ENCODE data around the gene STEAP1.
"Not testable (repeated sequence)": the region's sequence is repeated elsewhere in the genome, so short reads cannot be mapped to it uniquely, and the experiment has no call there.

Gene STEAP1

DNA sequence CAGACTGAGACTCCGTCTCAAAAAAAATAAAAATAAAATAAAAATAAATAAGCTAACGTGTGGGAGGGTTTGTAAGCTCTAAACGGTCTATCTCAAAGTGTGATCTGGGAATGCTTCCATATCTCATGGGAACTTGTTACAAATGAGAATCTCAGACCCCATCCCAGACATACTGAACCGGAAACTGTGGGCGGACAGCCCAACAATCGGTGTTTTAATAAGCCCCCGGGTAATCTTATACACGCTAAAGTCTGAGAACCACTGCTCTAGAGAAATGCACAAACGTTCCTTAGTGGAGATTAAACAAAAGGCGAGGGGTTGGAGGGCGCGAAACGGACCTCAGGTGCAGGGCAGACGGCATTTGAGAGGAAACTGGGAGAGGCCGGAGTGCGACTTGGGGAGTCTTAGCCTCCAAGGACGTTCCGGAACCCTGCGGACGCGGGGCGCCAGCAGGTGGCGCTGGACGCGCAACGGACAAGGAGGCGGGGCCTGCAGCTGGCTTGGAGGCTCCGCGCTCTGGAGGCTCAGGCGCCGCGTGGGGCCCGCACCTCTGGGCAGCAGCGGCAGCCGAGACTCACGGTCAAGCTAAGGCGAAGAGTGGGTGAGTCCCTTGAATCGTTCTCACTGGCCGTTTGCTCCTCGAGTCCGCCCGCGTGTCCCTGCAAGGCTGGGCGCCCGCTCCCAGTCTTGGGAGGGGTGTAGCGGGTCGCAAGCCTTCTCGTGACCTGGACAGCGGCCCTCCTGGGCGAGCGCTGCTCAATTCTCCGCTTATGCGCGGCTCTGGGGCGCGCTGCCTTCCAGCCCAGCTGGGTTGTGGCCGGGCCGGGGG lies at the start of gene STEAP1:
TSS of gene STEAP1 (plus strand) at position 527 of the 829 bp plus-strand sequence. CDS start 5,320 bp downstream, outside the sequence.
- DNase-seq (ENCODE audit: low spot score): peak; percentile 70

DNA sequence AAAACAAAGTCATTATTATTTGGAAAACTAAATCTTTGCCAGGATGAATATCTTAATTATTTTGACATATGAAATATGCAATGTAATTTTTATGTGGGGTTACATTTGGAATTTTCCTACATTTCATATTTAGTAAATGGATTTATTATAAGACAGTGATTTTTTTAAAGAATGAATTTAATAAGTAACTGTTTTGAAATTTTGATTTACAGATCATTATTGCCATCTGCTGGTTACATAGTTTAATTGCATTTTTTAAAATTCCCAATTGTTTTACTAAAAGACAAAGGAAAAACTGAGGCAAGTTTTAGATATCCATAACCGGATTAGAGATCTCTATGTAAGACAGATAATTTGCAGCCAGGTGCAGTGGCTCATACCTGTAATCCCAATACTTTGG lies 39.3 kb upstream of the STEAP1 start:
- not testable (repeated sequence) for DNase-seq (ENCODE audit: low spot score)

DNA sequence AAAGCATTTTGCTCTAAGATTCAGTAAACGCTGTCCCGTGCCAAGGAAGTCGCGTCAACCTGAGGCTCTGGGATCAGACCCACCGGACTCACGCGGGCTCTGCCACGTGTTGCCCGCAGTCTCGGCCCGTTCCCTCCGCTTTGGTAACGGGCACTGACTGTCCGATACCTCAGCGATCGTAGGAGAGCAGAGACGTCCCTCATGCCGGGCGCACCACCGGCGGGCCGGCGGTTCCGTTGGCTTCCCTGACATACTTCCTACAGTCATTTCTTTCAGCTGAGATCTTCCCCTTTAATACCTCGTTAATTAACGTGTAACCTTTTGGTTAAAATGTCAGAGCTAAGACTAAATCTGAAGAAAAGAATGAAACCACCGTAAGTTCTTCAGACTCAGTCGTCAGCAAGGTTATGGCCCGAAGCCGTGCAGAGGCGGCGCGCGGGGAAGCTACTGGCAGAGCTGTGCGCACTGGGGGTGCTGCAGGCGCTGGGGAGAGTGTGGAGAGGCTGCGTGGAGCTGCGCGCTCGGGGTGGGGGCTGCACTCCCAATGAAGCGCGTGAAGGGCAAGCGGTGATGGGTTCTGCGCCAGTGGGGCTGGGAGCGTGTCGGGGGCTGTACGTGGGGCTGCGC lies 35.6 kb upstream of the STEAP1 start:
- DNase-seq (ENCODE audit: low spot score): not testable (repeated sequence)

DNA sequence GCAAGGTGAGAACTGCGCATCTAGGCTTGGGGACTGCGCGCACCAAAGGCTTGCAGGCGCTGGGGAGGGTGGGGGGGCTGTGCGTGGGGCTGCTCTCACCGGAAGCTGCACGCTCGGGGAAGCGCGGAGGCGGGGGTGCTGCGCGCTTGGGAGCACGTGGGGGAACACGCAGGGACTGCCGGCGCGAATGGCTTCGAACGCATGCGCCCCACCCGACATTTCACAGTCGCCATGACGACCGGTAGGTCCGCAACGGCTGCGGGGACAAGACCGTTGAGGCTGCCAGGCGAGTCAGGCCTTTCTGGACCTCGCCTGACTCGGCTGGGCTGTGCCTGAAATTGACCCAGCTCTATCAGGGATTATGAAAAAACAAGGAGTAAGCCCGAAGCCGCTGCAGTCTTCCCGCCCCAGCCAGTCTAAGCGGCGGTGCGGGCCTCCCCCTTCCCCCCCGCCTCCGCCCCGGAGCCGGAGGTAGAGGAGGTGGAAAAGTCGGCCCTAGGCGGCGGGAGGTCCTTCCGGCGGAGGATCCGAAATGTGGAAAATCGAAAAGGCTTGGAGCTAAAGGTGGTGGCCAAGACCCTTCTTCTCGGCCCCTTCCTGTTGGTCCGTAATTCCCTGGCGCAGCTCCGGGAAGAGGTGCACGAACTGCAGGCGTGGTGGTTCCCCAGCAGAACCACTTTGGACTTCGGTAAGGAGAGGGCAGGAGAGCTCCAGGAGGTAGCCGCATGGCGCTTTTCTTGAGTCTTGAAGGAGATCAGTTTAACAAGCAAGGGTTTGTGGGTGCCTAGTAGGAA lies 34.9 kb upstream of the STEAP1 start:
- no peak for DNase-seq (ENCODE audit: low spot score)

DNA sequence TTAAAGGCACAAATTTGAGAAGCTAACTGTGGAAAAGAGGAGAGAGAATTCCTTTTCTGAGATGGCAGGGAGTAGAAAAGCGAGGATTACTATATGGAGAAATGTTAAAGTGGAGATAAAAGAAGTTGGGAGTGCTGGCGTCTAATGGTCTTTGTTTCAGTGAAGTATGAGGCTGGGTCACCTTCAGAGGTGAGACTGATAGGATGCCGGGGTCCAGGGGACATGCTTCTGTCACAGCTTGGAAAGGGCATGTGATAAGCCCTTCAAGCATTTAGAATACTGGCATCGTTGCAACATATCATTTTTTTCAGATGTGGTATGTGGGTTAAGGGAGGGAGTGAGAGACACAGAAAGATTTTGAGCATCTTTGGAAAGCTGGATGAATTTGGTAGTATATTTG lies 34.1 kb upstream of the STEAP1 start:
- DNase-seq (ENCODE audit: low spot score): not testable (repeated sequence)

DNA sequence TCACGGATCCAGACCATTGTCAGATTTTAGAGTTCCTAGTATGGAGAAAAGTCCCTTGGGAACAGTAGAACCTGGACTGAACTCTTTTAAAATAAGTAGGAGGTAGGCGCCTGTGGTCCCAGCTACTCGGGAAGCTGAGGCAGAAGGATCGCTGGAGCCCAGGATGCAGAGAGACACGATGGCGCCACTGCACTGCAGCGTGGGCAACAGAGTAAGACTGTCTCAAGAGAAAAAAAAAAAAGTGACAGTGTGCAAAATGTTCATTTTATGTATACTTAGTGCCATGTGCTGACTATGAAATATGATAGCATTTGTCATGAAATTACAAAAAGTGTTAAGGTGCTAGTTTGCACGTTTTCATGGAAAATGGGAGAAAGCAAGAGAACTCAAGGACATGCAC lies 22.5 kb upstream of the STEAP1 start:
- DNase-seq (ENCODE audit: low spot score): not testable (repeated sequence)

DNA sequence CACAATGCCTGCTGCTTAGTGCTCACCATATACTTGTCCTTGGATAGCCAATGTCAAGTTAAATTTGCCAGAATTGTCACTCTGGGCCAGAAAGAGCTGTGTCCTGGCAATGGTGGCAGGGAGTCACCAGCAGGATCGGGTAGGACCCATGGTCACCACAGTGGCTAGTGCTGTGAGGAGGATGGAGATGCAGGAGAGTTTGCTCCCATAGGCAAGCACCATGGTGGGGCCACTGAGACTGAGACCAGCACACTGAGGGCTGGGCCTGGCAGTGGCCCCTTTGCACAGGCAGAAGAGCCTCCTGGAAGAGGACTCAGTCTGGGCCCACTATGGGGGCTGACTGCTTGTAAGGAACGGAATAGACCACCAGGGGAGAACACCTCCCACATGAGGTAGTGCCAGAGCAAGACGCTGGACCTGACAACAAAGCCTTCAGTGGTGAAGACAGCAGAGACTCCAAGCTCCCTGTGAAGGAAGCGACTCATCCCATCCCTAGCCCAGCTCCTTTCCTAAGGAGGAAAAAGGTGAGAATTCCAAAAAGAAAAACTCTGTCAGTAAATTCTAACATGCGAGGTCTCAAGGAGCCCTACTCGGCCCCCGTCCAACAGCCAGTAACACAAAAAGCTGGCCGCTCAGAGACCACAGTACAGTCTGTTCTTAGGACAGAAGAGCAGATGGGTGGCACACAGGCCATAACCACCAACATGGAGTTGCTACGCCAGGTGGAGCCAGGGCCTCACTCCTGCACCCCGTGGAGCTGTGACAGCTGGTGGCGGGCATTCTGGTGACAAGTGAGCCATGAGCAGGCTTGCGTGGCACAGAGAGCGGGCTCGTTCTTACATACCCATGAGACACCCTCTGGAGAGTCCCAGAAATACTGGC lies 6.9 kb upstream of the STEAP1 start:
- not testable (repeated sequence) for DNase-seq (ENCODE audit: low spot score)

DNA sequence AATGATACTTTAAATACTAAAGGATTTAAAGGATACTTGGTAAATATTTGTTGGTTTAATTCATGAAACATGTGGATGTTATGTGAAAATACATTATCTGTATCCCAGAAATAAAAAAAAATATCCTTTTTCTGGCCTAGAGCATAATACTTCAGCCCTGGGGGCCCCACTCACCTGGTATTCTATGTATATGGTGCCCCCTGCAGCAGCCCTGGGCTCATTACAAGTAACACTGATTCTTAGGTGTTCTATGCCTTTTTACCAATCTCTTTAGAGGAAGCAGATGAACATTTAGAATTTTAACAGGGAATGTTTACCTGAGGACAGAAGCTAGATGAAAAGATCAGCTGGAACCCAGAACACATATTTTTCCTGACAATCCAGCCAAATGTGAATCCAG lies 4.8 kb upstream of the STEAP1 start:
- DNase-seq (ENCODE audit: low spot score): not testable (repeated sequence)

DNA sequence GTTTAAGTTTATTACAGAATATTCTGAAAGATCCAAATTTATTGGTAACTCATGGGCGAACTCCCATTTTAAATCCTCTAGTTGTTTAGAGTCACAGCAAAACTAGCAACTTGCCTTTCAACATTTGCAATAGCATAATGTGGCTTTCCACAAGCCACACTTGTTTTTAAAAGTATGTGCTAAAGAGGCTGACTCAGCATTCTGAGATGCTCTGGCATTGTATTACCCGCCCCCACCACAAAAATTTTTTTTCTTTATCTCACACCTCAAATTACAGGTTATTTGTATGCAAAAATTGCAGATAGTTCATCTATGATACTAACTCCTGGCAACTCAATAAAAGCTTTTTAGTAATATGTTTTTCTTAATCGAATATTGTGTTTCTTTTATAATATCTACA lies 2.4 kb upstream of the STEAP1 start:
- not testable (repeated sequence) for DNase-seq (ENCODE audit: low spot score)

DNA sequence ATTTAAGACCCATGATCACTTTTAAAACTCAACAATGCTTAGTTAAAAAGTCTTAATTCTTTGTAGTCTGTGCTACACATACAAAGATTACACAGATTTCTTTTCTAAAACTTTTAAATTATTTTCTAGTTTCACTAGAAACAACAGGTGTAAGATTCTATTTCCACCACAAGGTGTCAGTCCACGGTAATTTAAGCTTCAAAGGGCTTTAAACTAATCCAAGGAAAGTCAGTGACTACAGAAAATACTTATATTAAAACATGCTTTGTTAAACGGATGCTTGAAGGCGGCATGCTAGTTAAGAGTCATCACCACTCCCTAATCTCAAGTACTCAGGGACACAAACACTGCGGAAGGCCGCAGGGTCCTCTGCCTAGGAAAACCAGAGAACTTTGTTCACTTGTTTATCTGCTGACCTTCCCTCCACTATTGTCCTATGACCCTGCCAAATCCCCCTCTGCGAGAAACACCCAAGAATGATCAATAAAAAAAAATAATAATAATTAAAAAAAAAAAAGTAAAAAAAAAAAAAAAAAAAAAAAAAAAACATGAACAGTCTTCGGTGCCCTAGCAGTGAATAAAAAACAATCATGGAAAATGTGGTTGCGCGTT lies 1.5 kb upstream of the STEAP1 start:
- not testable (repeated sequence) for DNase-seq (ENCODE audit: low spot score)

DNA sequence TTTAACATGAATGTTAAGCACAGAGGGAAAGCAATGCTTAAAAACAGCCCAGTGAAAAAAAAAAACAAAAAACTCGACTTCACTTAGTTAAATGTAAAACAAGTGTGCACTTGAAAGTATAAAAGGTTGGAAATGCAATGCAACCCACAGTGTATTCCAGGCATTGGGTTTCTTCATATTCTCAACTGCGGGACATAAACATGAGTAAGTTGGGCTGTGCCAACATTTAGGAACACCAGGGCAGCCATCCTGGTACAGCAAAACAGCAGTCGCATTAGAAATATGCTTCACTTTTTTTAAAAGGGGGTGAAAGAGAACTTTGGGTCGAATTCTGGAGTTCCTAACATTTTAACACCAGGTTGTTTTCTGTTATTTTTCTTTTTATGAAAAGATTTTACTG lies 937 bp downstream of the STEAP1 start:
- DNase-seq (ENCODE audit: low spot score): no peak

DNA sequence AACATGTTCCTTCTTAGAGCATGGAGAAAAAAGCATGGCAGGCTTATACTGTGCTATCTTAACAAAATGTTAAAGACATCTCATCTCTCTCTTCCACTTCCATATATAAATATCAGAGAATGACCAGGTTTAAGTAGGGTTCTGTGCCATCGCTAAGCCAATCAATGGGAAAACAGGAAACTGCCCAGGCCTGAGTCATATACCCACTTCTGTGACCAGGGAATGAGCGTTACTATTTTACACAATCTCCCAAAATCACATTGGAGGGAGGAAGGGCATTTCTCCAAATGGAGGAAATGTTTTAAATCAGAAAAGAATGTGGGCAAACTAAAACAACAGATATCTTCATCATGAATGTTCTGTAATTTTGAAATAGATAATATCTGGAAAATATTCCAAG lies 3.1 kb downstream of the STEAP1 start:
- DNase-seq (ENCODE audit: low spot score): not testable (repeated sequence)

DNA sequence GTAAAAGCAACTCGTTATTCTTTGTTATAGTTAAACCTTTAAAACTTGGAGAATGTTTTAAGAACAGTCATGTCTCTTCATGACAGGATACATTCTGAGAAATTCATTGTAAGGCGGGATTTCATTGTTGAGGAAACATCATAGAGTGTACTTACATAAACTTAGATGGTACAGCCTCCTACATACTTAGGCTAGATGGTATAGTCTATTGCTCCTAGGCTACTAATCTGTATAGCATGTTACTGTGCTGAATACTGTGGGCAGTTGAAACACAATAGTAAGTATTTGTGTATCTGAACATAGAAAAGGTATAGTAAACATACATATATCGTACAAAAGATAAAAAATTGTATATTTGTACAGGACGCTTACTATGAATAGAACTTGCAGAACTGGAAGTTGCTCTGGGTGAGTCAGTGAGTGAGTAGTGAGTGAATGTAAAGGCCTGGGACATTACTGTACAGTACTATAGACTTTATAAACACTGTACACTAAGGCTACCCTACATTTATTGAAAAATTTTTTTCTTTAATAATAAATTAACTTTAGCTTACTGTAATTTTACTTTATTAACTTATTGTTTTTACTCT lies 3.6 kb downstream of the STEAP1 start:
- DNase-seq (ENCODE audit: low spot score): not testable (repeated sequence)

DNA sequence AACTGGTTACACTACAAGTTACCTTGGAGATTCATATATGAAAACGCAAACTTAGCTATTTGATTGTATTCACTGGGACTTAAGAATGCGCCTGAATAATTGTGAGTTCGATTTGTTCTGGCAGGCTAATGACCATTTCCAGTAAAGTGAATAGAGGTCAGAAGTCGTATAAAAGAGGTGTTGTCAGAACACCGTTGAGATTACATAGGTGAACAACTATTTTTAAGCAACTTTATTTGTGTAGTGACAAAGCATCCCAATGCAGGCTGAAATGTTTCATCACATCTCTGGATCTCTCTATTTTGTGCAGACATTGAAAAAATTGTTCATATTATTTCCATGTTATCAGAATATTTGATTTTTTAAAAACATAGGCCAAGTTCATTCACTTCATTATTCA lies 9.3 kb downstream of the STEAP1 start:
- no peak for DNase-seq (ENCODE audit: low spot score)

DNA sequence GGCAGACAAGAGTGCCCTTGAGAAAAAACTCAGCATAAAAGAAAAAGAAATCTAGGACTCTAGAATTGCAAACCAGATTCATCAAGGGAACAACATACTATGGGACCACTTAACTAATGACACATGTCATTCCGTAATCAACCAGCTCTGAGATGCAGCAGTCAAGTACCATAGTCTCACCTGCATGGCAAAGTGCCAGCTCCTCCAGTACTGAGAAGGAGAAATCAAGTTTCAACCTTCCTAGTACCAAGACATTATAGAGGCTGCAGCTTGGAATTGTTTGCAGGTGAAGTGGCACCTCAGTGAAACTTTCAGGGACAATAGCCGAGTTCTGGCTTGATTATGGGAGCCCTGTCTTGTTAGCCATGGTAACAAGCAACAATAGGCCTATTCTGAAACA lies 11.5 kb downstream of the STEAP1 start:
- DNase-seq (ENCODE audit: low spot score): no peak

DNA sequence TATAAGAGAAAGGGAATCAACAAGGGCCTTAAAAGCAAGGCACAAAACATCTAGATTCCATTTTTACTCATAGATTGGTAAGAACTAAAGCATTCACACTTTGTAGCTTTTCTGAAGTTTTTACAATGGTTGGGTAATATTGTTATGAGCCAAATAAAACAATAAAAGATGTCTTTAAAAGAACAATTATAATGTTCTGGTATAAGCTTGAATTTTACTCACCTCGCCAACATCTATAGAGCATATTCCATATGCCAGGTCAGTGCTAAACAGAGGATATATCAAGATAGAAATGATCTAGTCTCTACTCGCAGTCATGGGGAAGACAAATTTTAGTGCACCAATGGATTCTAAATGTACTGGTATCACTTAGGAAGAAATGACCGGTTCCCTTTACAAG lies 11.9 kb downstream of the STEAP1 start:
- no peak for DNase-seq (ENCODE audit: low spot score)

DNA sequence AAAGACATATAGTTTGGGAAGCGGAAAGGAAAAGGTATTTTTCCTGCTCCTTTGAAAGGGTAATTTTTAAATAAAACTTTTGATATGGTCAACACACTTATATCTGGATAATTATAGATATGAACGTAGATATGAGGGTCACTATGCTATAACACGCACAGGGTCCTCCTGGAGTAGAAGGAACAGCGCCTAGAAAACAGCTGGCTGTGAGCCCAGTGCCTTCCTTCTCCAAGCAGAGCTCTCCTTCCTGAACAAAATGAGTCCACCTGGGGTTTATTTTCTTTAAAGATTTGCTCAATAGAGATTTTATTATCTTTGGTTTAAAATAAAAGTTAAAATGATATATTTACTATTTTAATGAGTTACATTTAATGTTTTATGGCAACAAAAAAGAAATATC lies 13.1 kb downstream of the STEAP1 start:
- DNase-seq (ENCODE audit: low spot score): no peak

DNA sequence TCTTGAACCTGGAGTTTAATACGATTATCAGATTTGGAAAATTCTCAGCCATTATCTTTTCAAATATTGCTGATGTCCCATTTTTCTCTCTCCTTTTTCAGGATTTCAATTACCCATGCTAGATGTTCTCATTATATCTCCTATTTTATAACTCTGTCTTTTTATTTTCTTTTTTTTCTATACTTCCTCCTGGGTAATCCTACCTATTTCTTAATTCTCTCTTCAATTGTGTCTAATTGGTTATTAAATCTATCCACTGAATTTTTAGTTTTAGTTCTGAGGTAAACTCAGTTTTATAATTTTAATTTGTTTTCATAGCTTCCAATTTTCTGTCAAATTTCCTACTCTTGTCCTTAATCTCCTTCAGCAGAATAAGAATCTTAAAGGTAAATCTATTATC lies 15.6 kb downstream of the STEAP1 start:
- no peak for DNase-seq (ENCODE audit: low spot score)

DNA sequence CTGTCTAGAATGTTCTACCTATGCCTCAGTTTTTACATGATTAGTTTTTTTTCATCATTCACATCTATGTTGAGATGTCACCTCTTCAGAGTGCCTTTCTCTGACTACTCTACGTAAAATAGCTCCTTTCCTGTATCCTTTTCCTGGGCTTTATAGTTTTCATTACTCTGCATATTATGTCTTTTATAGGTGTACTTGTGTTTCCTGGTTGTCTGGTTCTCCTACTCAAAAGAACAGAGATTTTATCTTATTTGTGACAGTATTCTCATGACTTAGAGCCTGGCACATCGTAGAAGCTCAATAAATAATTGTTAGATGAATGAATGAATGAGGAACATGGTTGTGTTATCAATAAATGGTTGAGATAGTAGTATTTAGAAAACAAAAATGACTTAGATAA lies 17.9 kb downstream of the STEAP1 start:
- DNase-seq (ENCODE audit: low spot score): no peak

DNA sequence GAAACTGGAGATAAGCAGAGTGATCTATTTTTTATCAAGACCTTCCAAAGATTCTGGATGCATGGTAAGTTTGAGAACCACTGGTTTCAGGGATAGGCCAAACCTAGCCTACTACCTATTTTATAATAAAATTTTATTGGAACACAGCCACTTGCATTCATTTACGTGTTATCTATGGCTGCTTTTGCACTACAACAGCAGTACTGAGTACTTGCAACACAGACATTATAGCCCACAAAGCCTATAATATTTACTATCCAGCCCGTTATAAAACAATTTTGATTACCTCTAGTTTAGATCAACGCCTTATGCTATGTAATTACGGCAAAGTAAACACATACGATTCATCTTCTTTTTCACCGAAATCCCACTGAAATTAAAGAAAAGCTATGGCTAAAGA lies 18.4 kb downstream of the STEAP1 start:
- no peak for DNase-seq (ENCODE audit: low spot score)
